GM21619 (cell line): ENCODE results near the gene TARP.
"Not testable (repeated sequence)": the region's sequence is repeated elsewhere in the genome, so short reads cannot be mapped to it uniquely, and the experiment has no call there.

ENCODE experiments used
- ATAC-seq: cut with Tn5 transposase; IDR thresholded peaks from one replicate; pipeline ENCODE4 v1.9.1; 2021; ENCODE audit not compliant: unreplicated experiment

The TARP gene

DNA sequence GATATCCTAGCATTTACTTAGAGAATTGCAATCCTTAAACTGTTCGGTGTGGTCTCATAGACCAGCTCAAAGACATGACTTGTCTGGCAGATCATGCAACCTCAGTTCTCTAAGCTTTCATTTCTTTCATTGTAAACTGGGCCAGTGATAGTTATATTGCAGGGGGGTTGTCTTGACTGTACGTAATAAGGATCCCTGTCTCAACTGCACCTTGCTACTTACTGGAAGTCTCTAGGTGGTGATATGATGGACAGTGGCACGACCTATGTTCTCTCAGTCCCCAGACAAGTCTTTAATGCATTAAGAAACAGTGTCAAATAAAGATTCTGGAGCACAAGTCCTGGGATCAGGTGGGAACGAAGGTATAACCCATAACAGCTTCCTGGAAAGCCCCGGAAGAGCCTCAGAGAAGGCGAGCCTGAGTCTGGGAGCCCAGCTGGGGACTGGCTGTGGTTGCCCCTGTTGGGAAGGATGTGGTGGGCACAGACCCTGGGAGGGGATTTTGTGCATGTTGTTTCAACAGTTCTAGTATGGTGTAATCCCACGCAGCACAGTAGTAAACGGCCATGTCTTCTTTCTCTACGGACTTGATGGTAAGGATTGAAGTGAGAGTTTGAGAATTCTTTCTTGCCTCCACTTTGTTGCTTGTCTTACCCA, 26.0 kb upstream of the TARP start:
- ATAC-seq, result no peak

- peak; percentile 71 for ATAC-seq
These were observed 22.8 kb upstream of the TARP start for GRCh38 chr7:38296059-38296857.

DNA sequence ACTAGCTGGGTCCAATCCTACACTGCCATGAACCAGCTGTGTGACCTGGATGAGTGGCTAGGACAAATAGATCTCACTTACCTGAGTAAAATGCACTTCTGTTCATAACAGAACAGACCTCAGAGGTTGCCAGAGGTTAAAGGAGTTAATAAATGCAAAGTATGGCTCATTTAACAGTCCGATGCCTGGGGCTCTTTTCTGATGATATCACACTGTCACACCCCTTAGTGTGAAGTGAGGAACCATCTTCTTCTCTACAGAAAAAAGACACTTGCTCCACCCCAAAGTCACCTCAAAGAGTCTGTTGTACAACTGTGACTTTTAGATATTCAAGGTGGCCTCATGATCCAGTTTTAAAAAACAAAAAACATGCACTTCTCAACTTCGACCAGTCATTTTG, 21.5 kb upstream of the TARP start:
- ATAC-seq, result no peak

DNA sequence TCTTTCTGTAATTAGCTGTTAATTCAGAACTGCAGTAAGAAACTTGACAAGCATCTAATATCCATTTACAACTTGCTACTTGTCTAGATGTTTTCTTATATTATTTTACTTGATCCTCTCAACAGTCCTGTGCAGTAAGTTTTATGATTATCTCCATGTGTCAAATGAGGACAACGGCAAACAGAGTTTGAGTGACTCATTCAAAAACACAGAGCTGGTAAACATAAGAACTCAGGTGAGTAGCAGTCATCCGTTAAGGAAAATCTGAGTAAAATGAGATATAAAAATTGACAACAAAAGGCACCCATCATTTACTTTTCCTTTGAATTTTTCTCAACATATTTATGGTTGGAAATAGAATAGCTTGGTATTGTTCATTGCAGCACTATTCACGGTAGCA, 19.0 kb upstream of the TARP start:
- no peak for ATAC-seq

DNA sequence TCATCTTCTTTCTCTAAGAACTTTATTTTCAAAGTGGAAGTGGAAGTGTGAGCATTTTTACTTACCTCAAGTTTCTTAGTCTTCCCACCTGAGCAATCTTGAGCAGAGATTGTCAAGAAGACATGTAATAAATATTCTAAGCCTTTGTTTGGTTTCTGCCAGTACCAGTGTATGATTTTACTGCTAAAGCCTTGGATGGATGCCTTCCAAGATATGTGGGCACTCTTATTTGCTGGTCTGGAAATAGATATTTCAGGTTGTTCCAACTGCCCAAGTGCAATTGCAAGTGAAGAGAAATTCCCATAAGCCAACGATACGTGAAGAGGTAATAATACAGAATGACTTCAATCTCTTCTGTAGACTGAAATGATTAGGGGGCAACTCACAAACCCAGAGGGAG, 18.2 kb upstream of the TARP start:
- ATAC-seq, result no peak

- ATAC-seq, result no peak
These were observed 17.7 kb upstream of the TARP start for GRCh38 chr7:38291117-38291647.

DNA sequence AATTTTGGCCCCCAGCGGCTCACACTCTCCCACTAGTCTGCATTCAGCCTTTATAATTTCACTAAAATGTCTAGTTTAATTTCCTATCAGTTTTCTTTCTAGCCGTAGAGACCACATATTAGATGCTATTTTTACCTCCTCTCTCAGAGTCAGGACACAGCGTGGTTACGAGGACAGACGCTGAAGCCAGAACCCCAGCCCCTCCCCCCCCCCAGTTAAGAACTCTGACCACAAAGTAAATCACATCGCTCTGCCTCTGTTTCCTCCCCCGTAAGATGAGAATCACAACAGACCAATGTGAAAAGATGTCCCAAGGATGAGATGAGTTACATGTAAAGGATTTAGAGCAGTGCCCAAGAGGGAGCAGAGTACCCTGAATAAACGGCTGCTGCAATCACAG, 11.1 kb upstream of the TARP start:
- no peak for ATAC-seq

DNA sequence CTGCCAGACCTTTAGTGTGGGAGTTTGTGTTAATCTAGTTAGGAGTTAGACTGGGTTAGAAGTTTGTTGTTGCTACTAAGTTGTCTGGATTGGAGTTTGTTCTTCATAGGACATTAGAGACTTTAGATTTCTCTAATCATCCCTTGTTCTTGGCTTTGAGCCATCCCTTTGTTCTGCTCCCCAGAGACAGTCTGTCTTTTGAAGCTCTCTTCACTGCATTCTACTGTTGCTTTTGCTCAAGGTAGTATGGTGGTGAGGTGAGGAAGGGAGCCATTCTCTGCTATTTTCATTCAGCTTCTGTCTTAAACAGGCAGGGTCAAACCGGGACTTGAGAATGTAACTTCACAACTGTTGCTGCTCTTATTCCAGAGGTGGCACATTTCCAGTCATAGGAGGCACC, 10.4 kb upstream of the TARP start:
- no peak for ATAC-seq

- no peak for ATAC-seq
These were observed 9.7 kb upstream of the TARP start for GRCh38 chr7:38283107-38283506.

DNA sequence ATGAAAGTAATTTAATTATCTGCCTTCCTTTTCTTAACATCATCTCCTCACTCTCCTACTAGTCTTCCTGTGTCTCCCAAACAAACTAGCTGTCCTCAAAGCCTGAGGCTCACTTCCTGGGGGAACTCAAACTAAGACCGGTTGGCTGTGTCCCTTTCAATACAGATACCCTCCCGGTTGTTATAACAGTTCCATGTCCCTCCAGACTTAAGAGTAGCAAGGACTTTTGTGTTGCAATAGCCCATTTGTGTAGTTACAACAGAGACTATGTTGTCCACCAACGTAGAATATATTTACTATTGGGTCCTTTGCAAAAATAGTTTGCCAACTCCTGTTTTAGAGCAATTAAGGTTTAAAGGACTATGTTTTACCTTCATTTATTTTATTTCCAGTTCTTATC, 8.6 kb upstream of the TARP start:
- ATAC-seq, result no peak

GRCh38 chr7:38281266-38281665, 7.8 kb upstream of the TARP start:
- no peak for ATAC-seq

GRCh38 chr7:38280707-38281106, 7.3 kb upstream of the TARP start:
- ATAC-seq, result no peak

- no peak for ATAC-seq
These were observed 6.6 kb upstream of the TARP start for GRCh38 chr7:38280000-38280399.

GRCh38 chr7:38276096-38276877, 2.9 kb upstream of the TARP start:
- ATAC-seq, result no peak

DNA sequence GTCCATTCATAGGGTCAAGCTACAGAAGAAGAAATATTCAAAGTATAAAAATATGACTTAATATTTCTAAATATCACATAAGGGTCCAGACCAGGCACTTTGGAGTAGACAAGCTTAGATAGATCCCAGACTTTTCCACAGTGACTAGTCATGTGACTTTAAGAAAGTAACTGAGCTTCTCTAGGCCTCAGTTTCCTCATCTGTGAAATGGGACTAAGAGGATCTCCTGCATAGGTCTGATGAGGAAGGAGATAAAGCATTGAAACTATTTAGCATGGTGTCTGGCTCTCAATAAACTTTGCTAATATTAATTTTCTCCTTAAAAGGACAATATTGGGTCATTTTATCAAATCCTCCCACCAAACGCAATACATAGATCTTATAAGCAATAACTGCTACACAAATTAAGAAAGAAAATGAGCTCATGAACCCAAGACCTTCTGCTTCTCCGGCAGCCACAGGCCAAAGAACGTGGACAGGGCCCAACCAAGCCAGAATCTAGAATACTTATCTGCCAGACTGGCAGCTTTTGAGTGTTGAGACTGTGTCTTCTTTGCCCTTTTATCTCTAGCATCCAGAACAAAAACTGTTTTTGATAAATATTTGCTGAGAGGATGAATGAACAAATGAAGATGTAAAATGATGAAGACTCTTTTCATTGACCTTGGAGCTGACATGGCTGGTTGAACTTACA, 1.6 kb upstream of the TARP start:
- no peak for ATAC-seq

GRCh38 chr7:38274486-38274885, 1.1 kb upstream of the TARP start:
- no peak for ATAC-seq

GRCh38 chr7:38270405-38270804, 3.0 kb downstream of the TARP start:
- ATAC-seq, result not testable (repeated sequence)

GRCh38 chr7:38269704-38270346, 3.6 kb downstream of the TARP start:
- ATAC-seq, result not testable (repeated sequence)

DNA sequence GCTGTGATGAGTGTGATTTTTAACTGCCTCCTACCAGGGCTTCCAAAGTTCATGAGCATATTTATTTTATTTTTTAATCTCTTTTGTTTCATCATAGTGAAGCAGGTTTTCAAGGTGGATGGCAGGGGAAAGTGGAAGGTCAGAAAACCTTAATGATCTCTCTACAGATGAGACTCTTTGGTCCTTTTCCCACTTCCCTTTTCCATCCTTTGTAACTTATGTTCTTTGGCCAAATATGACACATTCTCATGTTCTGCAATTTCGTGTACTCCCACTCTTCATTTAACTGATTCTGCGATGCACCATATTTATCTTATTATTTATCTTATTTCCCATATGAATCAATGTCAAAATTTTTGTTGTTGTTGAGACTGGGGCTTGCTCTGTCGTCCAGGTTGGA, 7.5 kb downstream of the TARP start:
- not testable (repeated sequence) for ATAC-seq

DNA sequence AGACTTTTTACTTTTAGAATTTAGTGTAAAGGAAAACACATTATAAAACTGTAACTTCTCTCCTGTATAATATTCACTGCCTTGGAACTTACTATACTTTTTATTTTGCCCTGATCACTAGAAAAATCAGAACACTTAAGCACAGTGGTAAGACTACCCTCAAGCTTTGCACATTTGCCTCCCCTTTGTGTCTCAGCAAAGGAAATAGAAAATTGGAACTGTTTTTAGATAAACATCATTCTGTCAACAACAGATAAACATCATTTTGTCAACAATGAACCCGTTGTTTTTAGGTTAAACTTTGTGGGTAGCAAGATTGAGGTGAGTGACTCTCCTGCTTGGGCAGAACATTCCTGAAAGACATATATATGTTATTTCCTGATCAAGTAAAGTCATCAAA, 8.8 kb downstream of the TARP start:
- ATAC-seq, result not testable (repeated sequence)

- ATAC-seq, result not testable (repeated sequence)
These were observed 10.2 kb downstream of the TARP start for GRCh38 chr7:38263274-38263673.
